IPS DF 6.9 (cell line): Measurements from ENCODE around the gene GPHB5.
A peak's percentile ranks its signal among the peaks of the same experiment; 100 is the strongest.
"Not testable (repeated sequence)": the region's sequence is repeated elsewhere in the genome, so short reads cannot be mapped to it uniquely, and the experiment has no call there.

Experiments used
- DNase-seq: peaks from one replicate; pipeline ENCODE4 v3.0.0-alpha.2; 2013; ENCODE audit warnings: low read depth, low spot score
- H3K27ac ChIP-seq: one replicate; pipeline ENCODE4 v1.5.1; 2013; ENCODE audit warnings: low read length, control low read depth
- H3K27me3 ChIP-seq: 2 replicates; pipeline ENCODE4 v1.6.1; 2013; ENCODE audit warnings: mild to moderate bottlenecking, low read length; ENCODE audit not compliant: control insufficient read depth, insufficient read depth
- H3K36me3 ChIP-seq: 2 replicates; pipeline ENCODE4 v1.6.1; 2013; ENCODE audit warnings: low read length; ENCODE audit not compliant: control insufficient read depth, insufficient read depth
- H3K4me1 ChIP-seq: 2 replicates; pipeline ENCODE4 v1.6.1; 2013; ENCODE audit warnings: low read length; ENCODE audit not compliant: control insufficient read depth, insufficient read depth
- H3K4me3 ChIP-seq: 2 replicates; pipeline ENCODE4 v1.5.1; 2013; ENCODE audit warnings: mild to moderate bottlenecking, low read length
- H3K9me3 ChIP-seq: 2 replicates; pipeline ENCODE4 v1.6.1; 2013; ENCODE audit warnings: low read length, inconsistent platforms; ENCODE audit not compliant: control insufficient read depth, insufficient read depth
- WGBS: extraction: QIAGEN DNeasy Blood & Tissue Kit; methylation state at CpG from one replicate; pipeline ENCODE4 v1.1.7; 2013; ENCODE audit warnings: mixed read lengths, missing lambda C conversion rate; ENCODE audit not compliant: insufficient read length, insufficient coverage; 5-methylcytosine and 5-hydroxymethylcytosine counted together

Gene GPHB5

GRCh38 chr14:63326840-63327239, 8.1 kb upstream of the GPHB5 start:
- no peak for DNase-seq
- Histone ChIP-seq H3K27ac (no peak overlapping the region), H3K36me3 (no peaks in the 10 kb centered on the region), H3K4me3 (no peak overlapping the region), H3K27me3 (no peaks in the 10 kb centered on the region), H3K9me3 (no peaks in the 10 kb centered on the region), H3K4me1 (no peaks in the 10 kb centered on the region)
- 100% methylated on average over 1 of the region's 5 CpGs for WGBS

GRCh38 chr14:63322897-63323573, 4.3 kb upstream of the GPHB5 start:
- WGBS = no CpG with 5 or more reads among the region's 9 CpGs
- DNase-seq = no peak
- no peaks in the 10 kb centered on the region for H3K4me1 ChIP-seq
- H3K4me3 ChIP-seq = no peak overlapping the region
- H3K27me3 ChIP-seq = no peaks in the 10 kb centered on the region
- no peaks in the 10 kb centered on the region for H3K36me3 ChIP-seq
- H3K27ac ChIP-seq = no peak overlapping the region
- H3K9me3 ChIP-seq = no peaks in the 10 kb centered on the region

GRCh38 chr14:63322472-63322871, 3.7 kb upstream of the GPHB5 start:
- Histone ChIP-seq H3K36me3 (no peaks in the 10 kb centered on the region), H3K27ac (no peak overlapping the region), H3K4me3 (no peak overlapping the region), H3K4me1 (no peaks in the 10 kb centered on the region), H3K9me3 (no peaks in the 10 kb centered on the region), H3K27me3 (no peaks in the 10 kb centered on the region)
- DNase-seq = no peak
- no CpG with 5 or more reads among the region's 1 CpG for WGBS

- Histone ChIP-seq H3K4me1 (no peaks in the 10 kb centered on the region), H3K9me3 (no peaks in the 10 kb centered on the region), H3K27me3 (no peaks in the 10 kb centered on the region), H3K4me3 (no peak overlapping the region), H3K36me3 (no peaks in the 10 kb centered on the region), H3K27ac (no peak overlapping the region)
- DNase-seq = peak; percentile 43
- no CpG with 5 or more reads among the region's 7 CpGs for WGBS
Observed at GRCh38 chr14:63308723-63309317, 9.9 kb downstream of the GPHB5 start.

- not testable (repeated sequence) for H3K36me3 ChIP-seq, H3K9me3 ChIP-seq, H3K27me3 ChIP-seq, H3K4me3 ChIP-seq, DNase-seq, H3K4me1 ChIP-seq, H3K27ac ChIP-seq
- no CpG with 5 or more reads among the region's 5 CpGs for WGBS
Observed at GRCh38 chr14:63304429-63304828, 14.3 kb downstream of the GPHB5 start.

GRCh38 chr14:63301891-63302534, 16.7 kb downstream of the GPHB5 start:
- no peak overlapping the region for H3K27ac ChIP-seq
- WGBS = no CpG with 5 or more reads among the region's 10 CpGs
- H3K36me3 ChIP-seq = no peaks in the 10 kb centered on the region
- no peaks in the 10 kb centered on the region for H3K27me3 ChIP-seq
- H3K9me3 ChIP-seq = no peaks in the 10 kb centered on the region
- H3K4me3 ChIP-seq = no peak overlapping the region
- H3K4me1 ChIP-seq = no peaks in the 10 kb centered on the region
- no peak for DNase-seq

GRCh38 chr14:63300854-63301253, 17.9 kb downstream of the GPHB5 start:
- no peak overlapping the region for H3K27ac ChIP-seq
- H3K9me3 ChIP-seq = no peaks in the 10 kb centered on the region
- no peaks in the 10 kb centered on the region for H3K36me3 ChIP-seq
- no peak overlapping the region for H3K4me3 ChIP-seq
- H3K4me1 ChIP-seq = no peaks in the 10 kb centered on the region
- H3K27me3 ChIP-seq = no peaks in the 10 kb centered on the region
- no peak for DNase-seq
- 100% methylated on average over 2 of the region's 2 CpGs for WGBS

GRCh38 chr14:63299351-63300110, 19.2 kb downstream of the GPHB5 start:
- DNase-seq = no peak
- H3K36me3 ChIP-seq = no peaks in the 10 kb centered on the region
- WGBS = no CpG with 5 or more reads among the region's 6 CpGs
- no peaks in the 10 kb centered on the region for H3K27me3 ChIP-seq
- H3K4me1 ChIP-seq = no peaks in the 10 kb centered on the region
- H3K4me3 ChIP-seq = no peak overlapping the region
- no peak overlapping the region for H3K27ac ChIP-seq
- H3K9me3 ChIP-seq = no peaks in the 10 kb centered on the region

- no peak overlapping the region for H3K4me3 ChIP-seq
- H3K4me1 ChIP-seq = no peaks in the 10 kb centered on the region
- H3K36me3 ChIP-seq = no peaks in the 10 kb centered on the region
- DNase-seq = no peak
- H3K27me3 ChIP-seq = no peaks in the 10 kb centered on the region
- no CpG with 5 or more reads among the region's 4 CpGs for WGBS
- no peak overlapping the region for H3K27ac ChIP-seq
- H3K9me3 ChIP-seq = no peaks in the 10 kb centered on the region
Observed at GRCh38 chr14:63297372-63298063, 21.2 kb downstream of the GPHB5 start.

- no peak overlapping the region for H3K27ac ChIP-seq
- WGBS = no CpG with 5 or more reads among the region's 6 CpGs
- H3K4me1 ChIP-seq = no peaks in the 10 kb centered on the region
- no peaks in the 10 kb centered on the region for H3K27me3 ChIP-seq
- H3K36me3 ChIP-seq = no peaks in the 10 kb centered on the region
- H3K9me3 ChIP-seq = no peaks in the 10 kb centered on the region
- H3K4me3 ChIP-seq = no peak overlapping the region
- no peak for DNase-seq
Observed at GRCh38 chr14:63296060-63296563, 22.6 kb downstream of the GPHB5 start.
